GM23338 (cell line): Measurements from ENCODE around the gene LRRC8E. TPM values are rescaled to one million over a fixed set of nuclear protein-coding genes. Genes with fewer than 3 reads are reported as not detected.

Experiments used
- JUNB ChIP-seq: IDR thresholded peaks from one replicate; pipeline ENCODE4 v1.6.1; 2016; ENCODE audit warnings: antibody characterized with exemption; ENCODE audit not compliant: unreplicated experiment
- ZNF114 ChIP-seq: fragments of 250-450 bp; sonication (Bioruptor Pico); IDR thresholded peaks from 2 replicates; pipeline ENCODE4 v1.5.0; 2020; ENCODE audit warnings: mild to moderate bottlenecking, moderate library complexity
- ZNF331 ChIP-seq: fragments of 250-450 bp; sonication (Bioruptor Pico); IDR thresholded peaks from 2 replicates; pipeline ENCODE4 v1.5.0; 2020; ENCODE audit warnings: low read depth, mild to moderate bottlenecking, moderate library complexity
- polyA plus RNA-seq: library from polyadenylated mRNA; unstranded; fragments of >200 nt; fragmentation: Nextera tagmentation; extraction: Ambion mirVana; gene quantifications from 2 replicates; pipeline ENCODE4 v1.2.1, GENCODE V29; 2016
- total RNA-seq: library from RNA; depleted of rRNA; stranded (reverse); fragments of >200 nt; shearing (Covaris generic); gene quantifications from 2 replicates; pipeline ENCODE4 v1.2.3, GENCODE V29; 2014
- TF ChIP-seq, protein P1 (sequence below), 2 experiments: fragments of 200-600 bp in 1 of 2; sonication (generic) in 1 of 2; conservative IDR thresholded peaks; 2 replicates each; pipeline versions ENCODE4 v1.5.1 to v1.6.1; 2016 to 2017; ENCODE audit warnings: antibody characterized with exemption in 2 of 2, low read depth in 2 of 2, mild to moderate bottlenecking in 2 of 2, moderate library complexity in 1 of 2
- TF ChIP-seq, protein P2 (sequence below): IDR thresholded peaks from 2 replicates; pipeline ENCODE4 v1.6.1; 2016; ENCODE audit warnings: antibody characterized with exemption
- TF ChIP-seq, protein P3 (sequence below): fragments of 250-450 bp; sonication (Bioruptor Pico); IDR thresholded peaks from 2 replicates; pipeline ENCODE4 v1.5.0; 2020; ENCODE audit warnings: mild to moderate bottlenecking, moderate library complexity

LRRC8E gene
- total and polyA plus RNA-seq, 2 experiments from 2014 or later: 0.29 to 4.8 TPM

DNA sequence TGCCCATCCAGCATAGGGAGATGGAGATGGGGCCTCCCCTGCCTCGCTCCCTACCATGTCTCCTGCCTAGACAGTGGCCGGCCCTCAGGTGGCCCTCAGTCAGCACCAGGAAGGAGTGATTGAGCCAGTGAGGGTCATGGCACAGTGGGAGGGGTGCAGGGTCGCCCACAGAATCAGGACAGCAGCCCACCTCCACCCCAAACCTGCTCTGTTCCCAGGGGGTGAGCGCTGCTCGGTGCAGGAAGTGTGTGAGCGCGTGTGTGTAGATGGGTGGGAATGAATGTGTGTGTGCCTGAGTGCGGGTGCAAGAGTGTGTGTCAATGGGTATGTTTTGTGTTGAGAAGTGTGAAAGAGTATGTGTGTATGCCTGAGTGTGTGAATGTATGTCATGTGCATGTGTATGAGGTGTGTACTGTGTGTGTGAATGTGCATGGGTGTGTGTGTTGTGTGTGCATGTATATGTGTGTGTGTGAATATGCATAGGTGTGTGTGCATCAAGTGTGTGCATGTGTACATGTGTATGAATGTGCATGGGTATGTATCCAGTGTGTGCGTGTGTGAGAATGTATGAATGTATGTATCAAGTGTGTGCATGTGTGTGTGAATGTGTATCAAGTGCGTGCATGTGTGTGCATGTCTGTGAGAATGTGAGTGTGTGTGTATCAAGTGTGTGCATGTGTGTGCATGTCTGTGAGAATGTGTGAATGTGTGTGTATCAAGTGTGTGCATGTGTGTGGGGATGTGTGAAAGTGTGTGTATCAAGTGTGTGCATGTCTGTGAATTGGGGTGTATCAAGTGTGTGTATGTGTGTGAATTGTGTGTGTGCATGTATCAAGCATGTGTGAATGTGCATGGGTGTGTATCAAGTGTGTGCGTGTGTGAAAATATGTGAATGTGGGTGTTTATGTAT is 46.3 kb upstream of the LRRC8E start (continued):
- TF ChIP-seq, protein P1, sequence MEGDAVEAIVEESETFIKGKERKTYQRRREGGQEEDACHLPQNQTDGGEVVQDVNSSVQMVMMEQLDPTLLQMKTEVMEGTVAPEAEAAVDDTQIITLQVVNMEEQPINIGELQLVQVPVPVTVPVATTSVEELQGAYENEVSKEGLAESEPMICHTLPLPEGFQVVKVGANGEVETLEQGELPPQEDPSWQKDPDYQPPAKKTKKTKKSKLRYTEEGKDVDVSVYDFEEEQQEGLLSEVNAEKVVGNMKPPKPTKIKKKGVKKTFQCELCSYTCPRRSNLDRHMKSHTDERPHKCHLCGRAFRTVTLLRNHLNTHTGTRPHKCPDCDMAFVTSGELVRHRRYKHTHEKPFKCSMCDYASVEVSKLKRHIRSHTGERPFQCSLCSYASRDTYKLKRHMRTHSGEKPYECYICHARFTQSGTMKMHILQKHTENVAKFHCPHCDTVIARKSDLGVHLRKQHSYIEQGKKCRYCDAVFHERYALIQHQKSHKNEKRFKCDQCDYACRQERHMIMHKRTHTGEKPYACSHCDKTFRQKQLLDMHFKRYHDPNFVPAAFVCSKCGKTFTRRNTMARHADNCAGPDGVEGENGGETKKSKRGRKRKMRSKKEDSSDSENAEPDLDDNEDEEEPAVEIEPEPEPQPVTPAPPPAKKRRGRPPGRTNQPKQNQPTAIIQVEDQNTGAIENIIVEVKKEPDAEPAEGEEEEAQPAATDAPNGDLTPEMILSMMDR (conservative IDR thresholded peaks at IDR 0.05; ENCODE audit: low read depth in 2 of 2): no peak
- TF ChIP-seq ZNF331 (CRISPR knock-in tag): no peak
- no peak for TF ChIP-seq ZNF114 (CRISPR knock-in tag)
- TF ChIP-seq, protein P2, sequence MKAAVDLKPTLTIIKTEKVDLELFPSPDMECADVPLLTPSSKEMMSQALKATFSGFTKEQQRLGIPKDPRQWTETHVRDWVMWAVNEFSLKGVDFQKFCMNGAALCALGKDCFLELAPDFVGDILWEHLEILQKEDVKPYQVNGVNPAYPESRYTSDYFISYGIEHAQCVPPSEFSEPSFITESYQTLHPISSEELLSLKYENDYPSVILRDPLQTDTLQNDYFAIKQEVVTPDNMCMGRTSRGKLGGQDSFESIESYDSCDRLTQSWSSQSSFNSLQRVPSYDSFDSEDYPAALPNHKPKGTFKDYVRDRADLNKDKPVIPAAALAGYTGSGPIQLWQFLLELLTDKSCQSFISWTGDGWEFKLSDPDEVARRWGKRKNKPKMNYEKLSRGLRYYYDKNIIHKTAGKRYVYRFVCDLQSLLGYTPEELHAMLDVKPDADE: no peak
- TF ChIP-seq JUNB: no peak
- TF ChIP-seq, protein P3, sequence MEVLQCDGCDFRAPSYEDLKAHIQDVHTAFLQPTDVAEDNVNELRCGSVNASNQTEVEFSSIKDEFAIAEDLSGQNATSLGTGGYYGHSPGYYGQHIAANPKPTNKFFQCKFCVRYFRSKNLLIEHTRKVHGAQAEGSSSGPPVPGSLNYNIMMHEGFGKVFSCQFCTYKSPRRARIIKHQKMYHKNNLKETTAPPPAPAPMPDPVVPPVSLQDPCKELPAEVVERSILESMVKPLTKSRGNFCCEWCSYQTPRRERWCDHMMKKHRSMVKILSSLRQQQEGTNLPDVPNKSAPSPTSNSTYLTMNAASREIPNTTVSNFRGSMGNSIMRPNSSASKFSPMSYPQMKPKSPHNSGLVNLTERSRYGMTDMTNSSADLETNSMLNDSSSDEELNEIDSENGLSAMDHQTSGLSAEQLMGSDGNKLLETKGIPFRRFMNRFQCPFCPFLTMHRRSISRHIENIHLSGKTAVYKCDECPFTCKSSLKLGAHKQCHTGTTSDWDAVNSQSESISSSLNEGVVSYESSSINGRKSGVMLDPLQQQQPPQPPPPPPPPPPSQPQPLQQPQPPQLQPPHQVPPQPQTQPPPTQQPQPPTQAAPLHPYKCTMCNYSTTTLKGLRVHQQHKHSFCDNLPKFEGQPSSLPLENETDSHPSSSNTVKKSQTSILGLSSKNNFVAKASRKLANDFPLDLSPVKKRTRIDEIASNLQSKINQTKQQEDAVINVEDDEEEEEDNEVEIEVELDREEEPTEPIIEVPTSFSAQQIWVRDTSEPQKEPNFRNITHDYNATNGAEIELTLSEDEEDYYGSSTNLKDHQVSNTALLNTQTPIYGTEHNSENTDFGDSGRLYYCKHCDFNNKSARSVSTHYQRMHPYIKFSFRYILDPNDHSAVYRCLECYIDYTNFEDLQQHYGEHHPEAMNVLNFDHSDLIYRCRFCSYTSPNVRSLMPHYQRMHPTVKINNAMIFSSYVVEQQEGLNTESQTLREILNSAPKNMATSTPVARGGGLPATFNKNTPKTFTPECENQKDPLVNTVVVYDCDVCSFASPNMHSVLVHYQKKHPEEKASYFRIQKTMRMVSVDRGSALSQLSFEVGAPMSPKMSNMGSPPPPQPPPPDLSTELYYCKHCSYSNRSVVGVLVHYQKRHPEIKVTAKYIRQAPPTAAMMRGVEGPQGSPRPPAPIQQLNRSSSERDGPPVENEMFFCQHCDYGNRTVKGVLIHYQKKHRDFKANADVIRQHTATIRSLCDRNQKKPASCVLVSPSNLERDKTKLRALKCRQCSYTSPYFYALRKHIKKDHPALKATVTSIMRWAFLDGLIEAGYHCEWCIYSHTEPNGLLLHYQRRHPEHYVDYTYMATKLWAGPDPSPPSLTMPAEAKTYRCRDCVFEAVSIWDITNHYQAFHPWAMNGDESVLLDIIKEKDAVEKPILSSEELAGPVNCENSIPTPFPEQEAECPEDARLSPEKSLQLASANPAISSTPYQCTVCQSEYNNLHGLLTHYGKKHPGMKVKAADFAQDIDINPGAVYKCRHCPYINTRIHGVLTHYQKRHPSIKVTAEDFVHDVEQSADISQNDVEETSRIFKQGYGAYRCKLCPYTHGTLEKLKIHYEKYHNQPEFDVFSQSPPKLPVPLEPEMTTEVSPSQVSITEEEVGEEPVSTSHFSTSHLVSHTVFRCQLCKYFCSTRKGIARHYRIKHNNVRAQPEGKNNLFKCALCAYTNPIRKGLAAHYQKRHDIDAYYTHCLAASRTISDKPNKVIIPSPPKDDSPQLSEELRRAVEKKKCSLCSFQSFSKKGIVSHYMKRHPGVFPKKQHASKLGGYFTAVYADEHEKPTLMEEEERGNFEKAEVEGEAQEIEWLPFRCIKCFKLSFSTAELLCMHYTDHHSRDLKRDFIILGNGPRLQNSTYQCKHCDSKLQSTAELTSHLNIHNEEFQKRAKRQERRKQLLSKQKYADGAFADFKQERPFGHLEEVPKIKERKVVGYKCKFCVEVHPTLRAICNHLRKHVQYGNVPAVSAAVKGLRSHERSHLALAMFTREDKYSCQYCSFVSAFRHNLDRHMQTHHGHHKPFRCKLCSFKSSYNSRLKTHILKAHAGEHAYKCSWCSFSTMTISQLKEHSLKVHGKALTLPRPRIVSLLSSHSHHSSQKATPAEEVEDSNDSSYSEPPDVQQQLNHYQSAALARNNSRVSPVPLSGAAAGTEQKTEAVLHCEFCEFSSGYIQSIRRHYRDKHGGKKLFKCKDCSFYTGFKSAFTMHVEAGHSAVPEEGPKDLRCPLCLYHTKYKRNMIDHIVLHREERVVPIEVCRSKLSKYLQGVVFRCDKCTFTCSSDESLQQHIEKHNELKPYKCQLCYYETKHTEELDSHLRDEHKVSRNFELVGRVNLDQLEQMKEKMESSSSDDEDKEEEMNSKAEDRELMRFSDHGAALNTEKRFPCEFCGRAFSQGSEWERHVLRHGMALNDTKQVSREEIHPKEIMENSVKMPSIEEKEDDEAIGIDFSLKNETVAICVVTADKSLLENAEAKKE (CRISPR knock-in tag): no peak
